NT2/D1 (cell line): ENCODE measurements around the gene DROSHA.

Source experiments
- DNase-seq: peaks from one replicate; pipeline ENCODE4 v3.0.0-alpha.2; 2011; ENCODE audit warnings: low read depth, low spot score
- H3K27me3 ChIP-seq: 2 replicates; pipeline ENCODE4 v1.6.0; 2011; ENCODE audit warnings: mild to moderate bottlenecking; ENCODE audit not compliant: insufficient read length, insufficient read depth
- H3K36me3 ChIP-seq: 2 replicates; pipeline ENCODE4 v1.6.1; 2011; ENCODE audit warnings: mild to moderate bottlenecking, low read length, mixed read lengths; ENCODE audit not compliant: insufficient read depth, insufficient read length
- H3K4me1 ChIP-seq: 2 replicates; pipeline ENCODE4 v1.5.1; 2011; ENCODE audit not compliant: insufficient read depth, insufficient read length
- H3K4me3 ChIP-seq: 2 replicates; pipeline ENCODE4 v1.5.1; 2011; ENCODE audit warnings: low read depth; ENCODE audit not compliant: insufficient read length
- H3K9ac ChIP-seq: 2 replicates; pipeline ENCODE4 v1.6.0; 2011; ENCODE audit warnings: low read depth; ENCODE audit not compliant: insufficient read length
- H3K9me3 ChIP-seq: 2 replicates; pipeline ENCODE4 v1.5.1; 2011; ENCODE audit warnings: mild to moderate bottlenecking, low read length; ENCODE audit not compliant: insufficient read depth
- SUZ12 ChIP-seq: IDR thresholded peaks from 2 replicates; pipeline ENCODE4 v1.6.1; 2011; ENCODE audit not compliant: insufficient read length, insufficient read depth; ENCODE audit errors: extremely low read depth
- YY1 ChIP-seq: IDR thresholded peaks from 2 replicates; pipeline ENCODE4 v1.6.1; 2011; ENCODE audit not compliant: insufficient read length, insufficient read depth
- ZNF274 ChIP-seq: IDR thresholded peaks from 2 replicates; pipeline ENCODE4 v1.6.1; 2011; ENCODE audit warnings: mild to moderate bottlenecking, low read depth, low read length

Gene DROSHA

GRCh38 chr5:31390256-31390655 lies 141.6 kb downstream of the DROSHA start:
- no peak for DNase-seq
- TF ChIP-seq SUZ12 (no peak), ZNF274 (no peak), YY1 (no peak)
- Histone ChIP-seq H3K4me3 (no peak overlapping the region), H3K9me3 (peaks cover 17% of the 10 kb centered on the region; the same call in 1 of the 2 replicates), H3K36me3 (no peaks in the 10 kb centered on the region), H3K27me3 (no peaks in the 10 kb centered on the region), H3K4me1 (no peaks in the 10 kb centered on the region), H3K9ac (no peak overlapping the region)

GRCh38 chr5:31385774-31386537 lies 145.9 kb downstream of the DROSHA start:
- no peak for DNase-seq
- Histone ChIP-seq H3K36me3 (no peaks in the 10 kb centered on the region), H3K4me1 (peaks cover 8% of the 10 kb centered on the region), H3K9me3 (peaks cover 17% of the 10 kb centered on the region; the same call in 1 of the 2 replicates), H3K4me3 (no peak overlapping the region), H3K9ac (no peak overlapping the region), H3K27me3 (no peaks in the 10 kb centered on the region)
- TF ChIP-seq SUZ12 (no peak), YY1 (no peak), ZNF274 (no peak)

GRCh38 chr5:31383734-31384133 lies 148.2 kb downstream of the DROSHA start:
- H3K36me3 ChIP-seq = no peaks in the 10 kb centered on the region
- H3K4me1 ChIP-seq = peaks cover 8% of the 10 kb centered on the region
- H3K9me3 ChIP-seq = peaks cover 8% of the 10 kb centered on the region; the same call in 1 of the 2 replicates
- H3K9ac ChIP-seq = no peak overlapping the region
- no peak overlapping the region for H3K4me3 ChIP-seq
- TF ChIP-seq SUZ12 = no peak
- no peak for TF ChIP-seq YY1
- TF ChIP-seq ZNF274 = no peak
- DNase-seq = no peak
- no peaks in the 10 kb centered on the region for H3K27me3 ChIP-seq

- Histone ChIP-seq H3K4me3 (no peak overlapping the region), H3K9me3 (no peaks in the 10 kb centered on the region; the same call in 1 of the 2 replicates), H3K27me3 (no peaks in the 10 kb centered on the region), H3K9ac (no peak overlapping the region), H3K36me3 (no peaks in the 10 kb centered on the region), H3K4me1 (peaks cover 8% of the 10 kb centered on the region)
- no peak for DNase-seq
- TF ChIP-seq ZNF274 (no peak), SUZ12 (no peak), YY1 (no peak)
Observed at GRCh38 chr5:31382051-31382878, 149.6 kb downstream of the DROSHA start.

GRCh38 chr5:31381299-31381698 lies 150.6 kb downstream of the DROSHA start:
- no peaks in the 10 kb centered on the region for H3K27me3 ChIP-seq

GRCh38 chr5:31380049-31380448 lies 151.8 kb downstream of the DROSHA start:
- TF ChIP-seq SUZ12 (no peak), ZNF274 (no peak), YY1 (no peak)
- H3K9me3 ChIP-seq = no peaks in the 10 kb centered on the region
- peaks cover 8% of the 10 kb centered on the region for H3K4me1 ChIP-seq
- H3K36me3 ChIP-seq = no peaks in the 10 kb centered on the region
- H3K4me3 ChIP-seq = no peak overlapping the region
- no peaks in the 10 kb centered on the region for H3K27me3 ChIP-seq
- H3K9ac ChIP-seq = no peak overlapping the region
- DNase-seq = no peak

More at GRCh38 chr5:31381299-31381698, 150.6 kb downstream of the DROSHA start:
- DNase-seq = no peak
- Histone ChIP-seq H3K9ac (no peak overlapping the region), H3K9me3 (no peaks in the 10 kb centered on the region), H3K36me3 (no peaks in the 10 kb centered on the region), H3K4me1 (peaks cover 8% of the 10 kb centered on the region), H3K4me3 (no peak overlapping the region)
- no peak for TF ChIP-seq ZNF274
- TF ChIP-seq YY1 = no peak
- TF ChIP-seq SUZ12 = no peak

GRCh38 chr5:31378838-31379237 lies 153.1 kb downstream of the DROSHA start:
- no peak overlapping the region for H3K9ac ChIP-seq
- no peaks in the 10 kb centered on the region for H3K36me3 ChIP-seq
- no peaks in the 10 kb centered on the region for H3K27me3 ChIP-seq
- H3K9me3 ChIP-seq = no peaks in the 10 kb centered on the region
- DNase-seq = no peak
- H3K4me1 ChIP-seq = peaks cover 6% of the 10 kb centered on the region
- TF ChIP-seq SUZ12 (no peak), YY1 (no peak), ZNF274 (no peak)
- H3K4me3 ChIP-seq = no peak overlapping the region
